ENCODE measurements around the gene PRSS12. TPM values are rescaled to one million over a fixed set of nuclear protein-coding genes. Genes with fewer than 3 reads are reported as not detected.
"Not testable (repeated sequence)": the region's sequence is repeated elsewhere in the genome, so short reads cannot be mapped to it uniquely, and the experiment has no call there.

PRSS12 gene
- total and polyA plus RNA-seq, 2 donors (not counting 1 experiment from before 2014, with no cell fraction given), result not detected

GRCh38 chr4:118400356-118400755 lies 47.6 kb upstream of the PRSS12 start:
- intact Hi-C loops (cut with micrococcal nuclease), result no loop called here
- no peak overlapping the region for H3K4me3 ChIP-seq (ENCODE audit: control extremely low read depth in 1 of 5, extremely low read depth in 1 of 5, insufficient read depth in 1 of 5, low read depth in 2 of 5, low read length in 4 of 5)
- H3K4me1 ChIP-seq (ENCODE audit: control insufficient read depth in 2 of 2, insufficient read depth in 2 of 2, low read length in 2 of 2), result no peaks in the 10 kb centered on the region
- Mint-ChIP-seq H3K27me3 (peaks cover 22% of the 10 kb centered on the region), H3K27ac (no peak overlapping the region), H3K9me3 (ENCODE audit: insufficient read depth) (no peaks in the 10 kb centered on the region), H3K4me3 (no peak overlapping the region), H3K4me1 (no peaks in the 10 kb centered on the region)
- H4K20me1 ChIP-seq (ENCODE audit: control insufficient read depth, insufficient read depth, low read length, poor library complexity, severe bottlenecking), result no peaks in the 10 kb centered on the region
- no peaks in the 10 kb centered on the region for H3K79me2 ChIP-seq (ENCODE audit: control insufficient read depth, insufficient read depth, low read length)
- TF ChIP-seq EZH2 (IDR thresholded peaks at IDR 0.05; ENCODE audit: borderline replicate concordance, insufficient read depth, low read depth, low read length, poor library complexity, severe bottlenecking), result no peak
- no peak for TF ChIP-seq CTCF (IDR thresholded peaks at IDR 0.05)
- no peak overlapping the region for H3K9ac ChIP-seq (ENCODE audit: low read length)
- DNase-seq (no peak), ATAC-seq (ENCODE audit: low read depth) (no peak)
- WGBS (ENCODE audit: insufficient coverage), result 43% methylated on average over 3 of the region's 3 CpGs
- POLR2A ChIA-PET, result no interaction called here
- no peak overlapping the region for H3K4me2 ChIP-seq (replicated peaks; ENCODE audit: low read depth, low read length, poor library complexity, severe bottlenecking)
- H2AFZ ChIP-seq (ENCODE audit: insufficient read depth, low read depth, low read length, poor library complexity, severe bottlenecking), result no peak overlapping the region
- no peak overlapping the region for H3K27ac ChIP-seq (ENCODE audit: low read length in 2 of 2)
- no peaks in the 10 kb centered on the region for H3K27me3 ChIP-seq (replicated peaks in 1 of 4; ENCODE audit: control extremely low read depth in 1 of 4, control insufficient read depth in 3 of 4, insufficient read depth in 4 of 4, low read length in 3 of 4)
- no peaks in the 10 kb centered on the region for H3K9me3 ChIP-seq (ENCODE audit: control extremely low read depth in 1 of 3, control insufficient read depth in 2 of 3, insufficient read depth in 1 of 3, low read length in 2 of 3)
- no peaks in the 10 kb centered on the region for H3K36me3 ChIP-seq (replicated peaks in 1 of 2; ENCODE audit: control extremely low read depth in 1 of 2, control insufficient read depth in 1 of 2, extremely low read depth in 1 of 2, insufficient read depth in 2 of 2, low read length in 1 of 2)
- CTCF ChIA-PET, result no interaction called here

- H3K4me1 ChIP-seq (ENCODE audit: control insufficient read depth in 2 of 2, insufficient read depth in 2 of 2, low read length in 2 of 2); H4K20me1 ChIP-seq (ENCODE audit: control insufficient read depth, insufficient read depth, low read length, poor library complexity, severe bottlenecking); H3K9ac ChIP-seq (ENCODE audit: low read length); intact Hi-C loops (cut with micrococcal nuclease); CTCF ChIA-PET; H3K4me3 ChIP-seq (ENCODE audit: control extremely low read depth in 1 of 5, extremely low read depth in 1 of 5, insufficient read depth in 1 of 5, low read depth in 2 of 5, low read length in 4 of 5); H3K79me2 ChIP-seq (ENCODE audit: control insufficient read depth, insufficient read depth, low read length); DNase-seq; ATAC-seq (ENCODE audit: low read depth); H3K27ac ChIP-seq (ENCODE audit: low read length in 2 of 2); H3K27ac Mint-ChIP-seq; H3K27me3 ChIP-seq (replicated peaks in 1 of 4; ENCODE audit: control extremely low read depth in 1 of 4, control insufficient read depth in 3 of 4, insufficient read depth in 4 of 4, low read length in 3 of 4); H3K9me3 ChIP-seq (ENCODE audit: control extremely low read depth in 1 of 3, control insufficient read depth in 2 of 3, insufficient read depth in 1 of 3, low read length in 2 of 3); H3K9me3 Mint-ChIP-seq (ENCODE audit: insufficient read depth); H3K36me3 ChIP-seq (replicated peaks in 1 of 2; ENCODE audit: control extremely low read depth in 1 of 2, control insufficient read depth in 1 of 2, extremely low read depth in 1 of 2, insufficient read depth in 2 of 2, low read length in 1 of 2); H3K4me2 ChIP-seq (replicated peaks; ENCODE audit: low read depth, low read length, poor library complexity, severe bottlenecking); H3K4me3 Mint-ChIP-seq; POLR2A ChIA-PET; H2AFZ ChIP-seq (ENCODE audit: insufficient read depth, low read depth, low read length, poor library complexity, severe bottlenecking); H3K4me1 Mint-ChIP-seq: not testable (repeated sequence)
- 100% methylated on average over 1 of the region's 4 CpGs for WGBS (ENCODE audit: insufficient coverage)
- H3K27me3 Mint-ChIP-seq, result peaks cover 20% of the 10 kb centered on the region
Measured at GRCh38 chr4:118399883-118400282, 47.1 kb upstream of the PRSS12 start.
